ENCODE data around the gene NIPAL4.
A peak's percentile ranks its signal among the peaks of the same experiment; 100 is the strongest.

The NIPAL4 gene

DNA sequence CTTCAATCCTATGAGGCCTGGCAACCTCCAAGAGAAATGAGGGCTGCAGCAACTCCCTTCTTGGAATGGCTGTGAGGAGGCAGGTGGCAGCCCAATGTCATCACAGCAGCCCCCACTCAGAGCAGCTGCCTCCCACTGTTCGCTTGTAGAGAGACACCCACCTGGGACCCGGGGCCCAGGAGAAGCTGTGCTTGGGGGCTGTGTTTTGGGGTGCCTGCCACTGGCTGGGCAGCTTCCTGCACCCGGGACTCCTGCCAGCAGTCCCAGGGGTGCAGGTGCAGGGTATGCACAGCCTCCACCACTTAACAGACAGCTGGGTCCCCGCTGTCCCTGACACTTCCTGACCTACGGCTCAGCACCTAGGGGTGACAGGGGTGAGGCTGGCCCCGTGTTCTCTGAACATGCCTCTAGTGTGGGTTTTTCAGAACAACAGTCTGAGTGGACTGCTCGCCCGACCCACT, 26.2 kb downstream of the NIPAL4 start:
- TF ChIP-seq EZH2phosphoT487 (IDR thresholded peaks at IDR 0.05; ENCODE audit: borderline replicate concordance, low read length), result no peak
- TF ChIP-seq, protein P1, sequence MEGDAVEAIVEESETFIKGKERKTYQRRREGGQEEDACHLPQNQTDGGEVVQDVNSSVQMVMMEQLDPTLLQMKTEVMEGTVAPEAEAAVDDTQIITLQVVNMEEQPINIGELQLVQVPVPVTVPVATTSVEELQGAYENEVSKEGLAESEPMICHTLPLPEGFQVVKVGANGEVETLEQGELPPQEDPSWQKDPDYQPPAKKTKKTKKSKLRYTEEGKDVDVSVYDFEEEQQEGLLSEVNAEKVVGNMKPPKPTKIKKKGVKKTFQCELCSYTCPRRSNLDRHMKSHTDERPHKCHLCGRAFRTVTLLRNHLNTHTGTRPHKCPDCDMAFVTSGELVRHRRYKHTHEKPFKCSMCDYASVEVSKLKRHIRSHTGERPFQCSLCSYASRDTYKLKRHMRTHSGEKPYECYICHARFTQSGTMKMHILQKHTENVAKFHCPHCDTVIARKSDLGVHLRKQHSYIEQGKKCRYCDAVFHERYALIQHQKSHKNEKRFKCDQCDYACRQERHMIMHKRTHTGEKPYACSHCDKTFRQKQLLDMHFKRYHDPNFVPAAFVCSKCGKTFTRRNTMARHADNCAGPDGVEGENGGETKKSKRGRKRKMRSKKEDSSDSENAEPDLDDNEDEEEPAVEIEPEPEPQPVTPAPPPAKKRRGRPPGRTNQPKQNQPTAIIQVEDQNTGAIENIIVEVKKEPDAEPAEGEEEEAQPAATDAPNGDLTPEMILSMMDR (IDR thresholded peaks at IDR 0.05; ENCODE audit: low read depth, low read length, poor library complexity, severe bottlenecking), result no peak
- Histone ChIP-seq H3F3A (ENCODE audit: control insufficient read depth, insufficient read depth) (peaks cover 20% of the 10 kb centered on the region), H3K4me2 (ENCODE audit: low read length) (peak overlapping the region; percentile 94), H3K36me3 (ENCODE audit: control insufficient read depth, low read length) (peaks cover 89% of the 10 kb centered on the region), H3K4me3 (ENCODE audit: low read length) (peak overlapping the region; percentile 69), H3K27ac (ENCODE audit: low read depth, low read length) (peak overlapping the region; percentile 99), H3K27me3 (ENCODE audit: control insufficient read depth, low read length) (no peaks in the 10 kb centered on the region), H4K20me1 (ENCODE audit: control insufficient read depth, insufficient read depth, low read depth, low read length) (no peaks in the 10 kb centered on the region), H3K9me3 (ENCODE audit: control insufficient read depth, insufficient read depth, low read length) (no peaks in the 10 kb centered on the region), H3K79me2 (ENCODE audit: control insufficient read depth, low read length) (peaks cover 16% of the 10 kb centered on the region), H3K4me1 (ENCODE audit: control insufficient read depth, low read length) (peaks cover 87% of the 10 kb centered on the region), H3K9me2 (replicated peaks; ENCODE audit: control insufficient read depth, low read length) (no peaks in the 10 kb centered on the region)

DNA sequence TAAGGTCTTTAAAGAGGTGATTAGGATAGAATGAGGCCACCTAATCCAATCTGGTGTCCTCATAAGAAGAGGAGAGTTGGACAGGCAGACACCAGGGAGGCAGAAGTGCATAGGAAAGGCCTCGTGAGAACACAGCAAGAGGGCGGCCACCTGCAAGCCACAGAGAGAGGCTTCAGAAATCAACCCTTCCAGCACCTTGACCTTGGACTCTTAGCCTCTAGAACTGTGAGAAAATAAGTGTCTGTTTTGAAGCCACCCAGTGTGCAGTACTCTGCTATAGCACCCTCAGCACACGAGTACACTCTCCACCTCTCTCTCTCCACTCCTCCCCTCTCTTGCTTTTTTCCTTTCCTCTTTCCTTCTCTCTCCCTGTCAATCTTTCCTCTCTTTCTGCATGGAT, 26.8 kb downstream of the NIPAL4 start:
- no peak for TF ChIP-seq EZH2phosphoT487 (IDR thresholded peaks at IDR 0.05; ENCODE audit: borderline replicate concordance, low read length)
- TF ChIP-seq, protein P1 (IDR thresholded peaks at IDR 0.05; ENCODE audit: low read depth, low read length, poor library complexity, severe bottlenecking), result peak; percentile 6
- H3K4me1 ChIP-seq (ENCODE audit: control insufficient read depth, low read length), result peaks cover 87% of the 10 kb centered on the region
- H3K9me3 ChIP-seq (ENCODE audit: control insufficient read depth, insufficient read depth, low read length), result no peaks in the 10 kb centered on the region
- peak overlapping the region; percentile 94 for H3K4me2 ChIP-seq (ENCODE audit: low read length)
- H4K20me1 ChIP-seq (ENCODE audit: control insufficient read depth, insufficient read depth, low read depth, low read length), result no peaks in the 10 kb centered on the region
- H3F3A ChIP-seq (ENCODE audit: control insufficient read depth, insufficient read depth), result peaks cover 20% of the 10 kb centered on the region
- no peaks in the 10 kb centered on the region for H3K9me2 ChIP-seq (replicated peaks; ENCODE audit: control insufficient read depth, low read length)
- H3K79me2 ChIP-seq (ENCODE audit: control insufficient read depth, low read length), result peaks cover 16% of the 10 kb centered on the region
- no peaks in the 10 kb centered on the region for H3K27me3 ChIP-seq (ENCODE audit: control insufficient read depth, low read length)
- peaks cover 89% of the 10 kb centered on the region for H3K36me3 ChIP-seq (ENCODE audit: control insufficient read depth, low read length)
- H3K4me3 ChIP-seq (ENCODE audit: low read length), result peak overlapping the region; percentile 69
- H3K27ac ChIP-seq (ENCODE audit: low read depth, low read length), result peak overlapping the region; percentile 99

DNA sequence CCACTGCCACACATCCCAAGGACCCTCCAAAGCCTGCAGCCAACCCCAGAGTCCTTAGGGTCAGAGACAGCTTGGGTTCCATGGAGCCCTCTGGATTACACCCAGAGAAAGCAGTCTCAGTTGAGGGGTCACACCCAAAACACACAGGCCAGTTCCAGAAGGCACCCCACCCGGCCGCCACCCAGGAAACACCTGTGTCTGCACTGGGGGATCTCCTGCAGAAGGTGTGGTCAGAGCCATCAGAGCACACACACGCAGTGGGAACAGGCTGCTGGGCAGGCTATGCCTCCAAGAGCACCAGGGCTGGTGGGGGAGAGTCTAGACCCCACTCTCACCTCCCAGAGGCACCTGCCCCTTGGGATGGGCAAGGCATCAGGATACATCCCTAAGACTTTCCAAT, 27.3 kb downstream of the NIPAL4 start:
- H3K27ac ChIP-seq (ENCODE audit: low read depth, low read length), result peak overlapping the region; percentile 99
- H3K27me3 ChIP-seq (ENCODE audit: control insufficient read depth, low read length), result no peaks in the 10 kb centered on the region
- peak overlapping the region; percentile 94 for H3K4me2 ChIP-seq (ENCODE audit: low read length)
- peaks cover 20% of the 10 kb centered on the region for H3F3A ChIP-seq (ENCODE audit: control insufficient read depth, insufficient read depth)
- peaks cover 90% of the 10 kb centered on the region for H3K36me3 ChIP-seq (ENCODE audit: control insufficient read depth, low read length)
- peaks cover 16% of the 10 kb centered on the region for H3K79me2 ChIP-seq (ENCODE audit: control insufficient read depth, low read length)
- H3K9me2 ChIP-seq (replicated peaks; ENCODE audit: control insufficient read depth, low read length), result no peaks in the 10 kb centered on the region
- no peaks in the 10 kb centered on the region for H3K9me3 ChIP-seq (ENCODE audit: control insufficient read depth, insufficient read depth, low read length)
- H3K4me1 ChIP-seq (ENCODE audit: control insufficient read depth, low read length), result peaks cover 84% of the 10 kb centered on the region
- TF ChIP-seq EZH2phosphoT487 (IDR thresholded peaks at IDR 0.05; ENCODE audit: borderline replicate concordance, low read length), result no peak
- TF ChIP-seq, protein P1 (IDR thresholded peaks at IDR 0.05; ENCODE audit: low read depth, low read length, poor library complexity, severe bottlenecking), result no peak
- H3K4me3 ChIP-seq (ENCODE audit: low read length), result peak overlapping the region; percentile 69
- no peaks in the 10 kb centered on the region for H4K20me1 ChIP-seq (ENCODE audit: control insufficient read depth, insufficient read depth, low read depth, low read length)

All from DOHH2 (cell line).